SH-SY5Y (cell line): ENCODE data around the gene ARHGAP33.

Source experiments
- GATA2 ChIP-seq: IDR thresholded peaks from 2 replicates; pipeline ENCODE4 v1.6.1; 2011; ENCODE audit warnings: mild to moderate bottlenecking, low read depth, low read length
- GATA3 ChIP-seq: IDR thresholded peaks from 2 replicates; pipeline ENCODE4 v1.6.1; 2011; ENCODE audit warnings: low read depth, mild to moderate bottlenecking, low read length, moderate library complexity

- no peak for TF ChIP-seq GATA3
- no peak for TF ChIP-seq GATA2
Measured at GRCh38 chr19:35746531-35746930, 28.8 kb upstream of the ARHGAP33 start.
